GM12875 (cell line): ENCODE measurements around the gene FER.

Source experiments
- H3K4me3 ChIP-seq: one replicate; pipeline ENCODE4 v1.5.1; 2011; ENCODE audit warnings: low read depth, low read length, control low read depth
- TF ChIP-seq, protein P1 (sequence below): IDR thresholded peaks from 2 replicates; pipeline ENCODE4 v1.5.1; 2011; ENCODE audit warnings: low read depth, mild to moderate bottlenecking, control low read depth, inconsistent platforms, low read length, moderate library complexity, borderline replicate concordance; ENCODE audit not compliant: insufficient read depth

Gene FER

DNA sequence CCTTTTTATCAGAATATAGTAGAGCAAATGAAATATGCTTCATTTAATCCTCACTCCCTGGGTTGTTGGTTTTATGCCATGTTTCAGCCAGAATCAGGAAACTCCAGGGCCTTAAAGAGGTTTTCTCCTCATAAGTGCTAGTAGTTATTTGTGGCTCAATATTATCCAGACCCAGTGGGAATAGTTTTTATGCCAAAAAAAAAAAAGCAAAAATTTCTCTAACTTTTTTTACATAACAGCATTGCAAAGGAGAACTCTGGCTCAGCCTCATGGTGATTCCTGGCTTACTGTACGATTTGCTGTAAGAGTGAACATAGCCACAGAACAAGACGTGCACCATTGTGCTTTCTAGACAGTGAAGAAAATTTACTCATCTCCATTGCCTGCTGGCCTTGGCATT, 429.5 kb downstream of the FER start:
- H3K4me3 ChIP-seq = no peak overlapping the region
- TF ChIP-seq, protein P1, sequence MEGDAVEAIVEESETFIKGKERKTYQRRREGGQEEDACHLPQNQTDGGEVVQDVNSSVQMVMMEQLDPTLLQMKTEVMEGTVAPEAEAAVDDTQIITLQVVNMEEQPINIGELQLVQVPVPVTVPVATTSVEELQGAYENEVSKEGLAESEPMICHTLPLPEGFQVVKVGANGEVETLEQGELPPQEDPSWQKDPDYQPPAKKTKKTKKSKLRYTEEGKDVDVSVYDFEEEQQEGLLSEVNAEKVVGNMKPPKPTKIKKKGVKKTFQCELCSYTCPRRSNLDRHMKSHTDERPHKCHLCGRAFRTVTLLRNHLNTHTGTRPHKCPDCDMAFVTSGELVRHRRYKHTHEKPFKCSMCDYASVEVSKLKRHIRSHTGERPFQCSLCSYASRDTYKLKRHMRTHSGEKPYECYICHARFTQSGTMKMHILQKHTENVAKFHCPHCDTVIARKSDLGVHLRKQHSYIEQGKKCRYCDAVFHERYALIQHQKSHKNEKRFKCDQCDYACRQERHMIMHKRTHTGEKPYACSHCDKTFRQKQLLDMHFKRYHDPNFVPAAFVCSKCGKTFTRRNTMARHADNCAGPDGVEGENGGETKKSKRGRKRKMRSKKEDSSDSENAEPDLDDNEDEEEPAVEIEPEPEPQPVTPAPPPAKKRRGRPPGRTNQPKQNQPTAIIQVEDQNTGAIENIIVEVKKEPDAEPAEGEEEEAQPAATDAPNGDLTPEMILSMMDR = no peak

DNA sequence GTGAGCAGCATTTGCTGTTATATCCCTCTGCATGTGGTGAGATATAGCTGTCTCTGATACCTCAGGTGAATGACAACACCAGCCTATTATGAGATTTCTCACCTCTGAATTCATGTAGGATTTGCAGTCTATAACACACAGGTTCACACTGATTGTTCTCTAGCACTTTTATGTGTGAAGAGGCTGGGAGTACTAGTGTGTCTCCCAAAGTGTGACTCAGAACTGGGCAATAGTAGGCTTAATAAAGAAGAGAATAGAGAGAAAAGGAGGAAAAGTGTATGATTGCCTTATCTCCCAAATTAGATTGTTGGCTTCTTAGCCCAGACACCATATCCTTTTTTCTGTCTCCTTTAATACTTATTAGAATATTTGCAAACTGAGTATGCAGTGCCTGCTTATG, 430.1 kb downstream of the FER start:
- no peak overlapping the region for H3K4me3 ChIP-seq
- TF ChIP-seq, protein P1 = no peak

DNA sequence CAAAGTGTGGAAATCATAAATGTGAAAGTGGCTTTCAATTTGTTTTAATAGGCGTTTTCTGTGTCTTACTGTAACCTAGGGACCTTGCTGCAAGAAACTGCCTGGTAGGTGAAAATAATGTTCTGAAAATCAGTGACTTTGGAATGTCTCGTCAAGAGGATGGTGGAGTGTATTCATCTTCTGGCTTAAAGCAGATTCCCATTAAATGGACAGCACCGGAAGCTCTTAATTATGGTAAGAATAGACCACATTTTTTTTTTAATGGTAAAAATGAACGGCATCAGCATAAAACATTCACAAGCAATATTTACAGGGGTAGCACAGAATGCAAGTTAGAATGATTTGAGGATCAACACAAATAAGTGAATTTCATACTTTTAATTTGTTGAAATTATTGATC, 433.0 kb downstream of the FER start:
- TF ChIP-seq, protein P1 = no peak
- no peak overlapping the region for H3K4me3 ChIP-seq

DNA sequence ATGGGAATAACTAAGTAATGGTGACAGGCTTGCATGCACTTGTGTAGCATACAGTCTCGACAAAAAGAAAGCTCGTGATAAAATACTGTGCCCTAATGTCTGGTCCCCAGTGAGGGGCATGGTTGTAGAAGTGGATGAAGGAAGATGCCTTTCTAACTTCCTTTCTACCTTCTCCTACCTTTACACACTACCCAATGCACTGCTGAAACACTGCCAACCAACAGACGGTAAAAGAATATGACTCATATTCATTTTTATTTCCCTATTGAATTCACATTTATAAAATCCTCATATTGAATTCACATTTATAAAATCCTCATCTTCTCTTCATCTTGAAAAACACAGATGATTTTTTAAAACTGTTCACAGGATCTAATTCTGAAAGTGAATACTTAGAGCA, 439.1 kb downstream of the FER start:
- TF ChIP-seq, protein P1 = no peak
- H3K4me3 ChIP-seq = no peak overlapping the region

DNA sequence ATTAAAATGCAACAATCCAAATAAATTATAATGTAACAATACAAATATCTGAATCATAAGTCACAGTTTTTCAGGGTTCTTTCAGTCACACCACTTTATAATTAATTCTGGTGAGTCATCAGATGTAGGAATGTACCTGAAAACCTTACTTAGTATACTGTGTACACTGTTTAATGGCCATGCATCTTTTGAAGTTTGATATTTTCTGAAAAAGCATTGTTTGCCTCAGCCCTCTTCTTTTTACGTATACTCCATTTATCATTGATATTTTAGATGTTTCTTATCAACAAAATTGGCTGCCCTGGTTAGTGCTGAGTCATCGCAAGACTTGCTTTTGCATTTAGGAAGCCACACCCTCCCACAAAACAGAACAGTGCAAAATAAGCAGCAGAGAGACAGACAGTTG, 443.5 kb downstream of the FER start:
- TF ChIP-seq, protein P1 = no peak
- no peak overlapping the region for H3K4me3 ChIP-seq

DNA sequence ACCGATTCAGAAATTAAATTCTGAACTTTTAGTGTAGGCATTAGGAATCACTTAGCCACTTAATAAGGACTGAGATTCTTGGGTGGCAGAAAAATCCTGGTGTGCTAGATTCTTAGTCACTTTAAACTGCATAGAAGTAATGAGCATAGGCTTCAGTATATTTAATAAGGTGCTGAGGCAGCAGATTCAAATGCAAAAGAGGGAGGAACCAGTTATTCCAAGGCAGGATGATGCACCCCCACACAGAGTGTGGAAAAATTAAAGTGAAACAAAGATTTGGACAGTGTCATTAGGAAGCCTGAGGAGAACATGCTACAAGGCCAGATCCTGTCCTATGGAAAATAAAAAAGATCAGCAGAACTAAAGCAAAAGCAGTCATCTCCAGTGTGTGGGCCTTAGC, 444.3 kb downstream of the FER start:
- TF ChIP-seq, protein P1 = no peak
- no peak overlapping the region for H3K4me3 ChIP-seq

DNA sequence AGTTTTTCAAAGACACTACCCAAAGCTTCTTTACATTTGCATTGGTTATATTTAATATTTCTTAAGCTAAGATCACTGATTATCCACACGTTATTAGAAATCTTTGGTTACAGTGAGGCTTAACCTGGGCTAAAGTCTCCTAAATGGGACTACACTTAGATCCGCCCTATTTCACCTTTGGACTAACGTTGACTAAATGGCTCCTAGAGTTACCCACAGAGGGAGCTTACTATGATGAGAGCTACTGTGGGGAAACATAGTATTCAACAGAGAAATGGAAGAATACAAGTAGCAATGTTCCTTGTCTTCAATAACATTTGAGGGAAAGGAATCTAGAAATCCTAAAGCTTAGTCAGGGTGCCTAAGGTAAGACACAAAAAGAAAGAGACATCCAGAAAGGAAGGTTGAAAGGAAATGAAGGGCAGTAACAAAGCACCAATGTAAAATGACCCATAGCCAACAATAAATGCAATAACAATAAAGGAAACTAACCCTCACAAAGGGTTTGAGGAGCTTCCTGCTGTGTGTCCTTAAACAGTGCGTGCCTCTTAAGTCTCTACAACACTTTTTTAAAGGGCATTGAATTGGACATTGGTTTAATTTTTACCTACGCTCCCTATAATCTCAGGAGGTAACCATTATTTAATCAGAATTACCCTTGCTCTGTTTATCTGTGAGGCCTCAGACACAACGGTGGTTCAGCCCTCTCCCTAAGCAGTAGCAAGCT, 445.0 kb downstream of the FER start:
- H3K4me3 ChIP-seq = no peak overlapping the region
- TF ChIP-seq, protein P1 = no peak
